SH-SY5Y (cell line): ENCODE results near the gene SLC44A1.

Experiments used
- GATA2 ChIP-seq: IDR thresholded peaks from 2 replicates; pipeline ENCODE4 v1.6.1; 2011; ENCODE audit warnings: mild to moderate bottlenecking, low read depth, low read length
- GATA3 ChIP-seq: IDR thresholded peaks from 2 replicates; pipeline ENCODE4 v1.6.1; 2011; ENCODE audit warnings: low read depth, mild to moderate bottlenecking, low read length, moderate library complexity

GRCh38 chr9:105198865-105199264 lies 45.6 kb upstream of the SLC44A1 start:
- TF ChIP-seq GATA2 (no peak), GATA3 (no peak)
